Measurements from ENCODE around the gene USP34. TPM values are rescaled to one million over a fixed set of nuclear protein-coding genes. Genes with fewer than 3 reads are reported as not detected.

The USP34 gene
- total RNA-seq, 1 donor from 2014 or later: 108 TPM

GRCh38 chr2:61177727-61178549 lies 292.9 kb downstream of the USP34 start:
- peak; percentile 57 for DNase-seq
- peak; percentile 40 to 49 for ATAC-seq
- intact Hi-C loops (cut with DNase I): no loop called here
- peaks cover 35% of the 10 kb centered on the region for H3K36me3 ChIP-seq
- no peaks in the 10 kb centered on the region for H3K9me3 ChIP-seq
- no peak for TF ChIP-seq CTCF (IDR thresholded peaks at IDR 0.05)
- H3K4me1 ChIP-seq: peaks cover 48% of the 10 kb centered on the region
- H3K27me3 ChIP-seq (ENCODE audit: low read depth): no peaks in the 10 kb centered on the region
- H3K4me3 ChIP-seq: peak overlapping the region; percentile 85
- H3K27ac ChIP-seq: peak overlapping the region; percentile 100

GRCh38 chr2:61176755-61177726 lies 293.8 kb downstream of the USP34 start:
- H3K9me3 ChIP-seq: no peaks in the 10 kb centered on the region
- TF ChIP-seq CTCF (IDR thresholded peaks at IDR 0.05): no peak
- H3K4me1 ChIP-seq: peaks cover 48% of the 10 kb centered on the region
- ATAC-seq: peak; percentile 96 to 97
- intact Hi-C loops (cut with DNase I): no loop called here
- peak overlapping the region; percentile 100 for H3K27ac ChIP-seq
- peak; percentile 96 for DNase-seq
- peak overlapping the region; percentile 85 for H3K4me3 ChIP-seq
- no peaks in the 10 kb centered on the region for H3K27me3 ChIP-seq (ENCODE audit: low read depth)
- peaks cover 26% of the 10 kb centered on the region for H3K36me3 ChIP-seq

- intact Hi-C loops (cut with DNase I): no loop called here
- H3K27ac ChIP-seq: no peak overlapping the region
- peaks cover 28% of the 10 kb centered on the region for H3K4me1 ChIP-seq
- ATAC-seq (no peak), DNase-seq (no peak)
- no peaks in the 10 kb centered on the region for H3K27me3 ChIP-seq (ENCODE audit: low read depth)
- no peaks in the 10 kb centered on the region for H3K9me3 ChIP-seq
- H3K4me3 ChIP-seq: no peak overlapping the region
- H3K36me3 ChIP-seq: peaks cover 6% of the 10 kb centered on the region
- no peak for TF ChIP-seq CTCF (IDR thresholded peaks at IDR 0.05)
Observed at GRCh38 chr2:61175036-61175435, 295.9 kb downstream of the USP34 start.

GRCh38 chr2:61173116-61173515 lies 297.8 kb downstream of the USP34 start:
- H3K27me3 ChIP-seq (ENCODE audit: low read depth): no peaks in the 10 kb centered on the region
- no peak for ATAC-seq
- H3K4me1 ChIP-seq: peaks cover 9% of the 10 kb centered on the region
- H3K36me3 ChIP-seq: no peaks in the 10 kb centered on the region
- no peak overlapping the region for H3K4me3 ChIP-seq
- intact Hi-C loops (cut with DNase I): no loop called here
- H3K9me3 ChIP-seq: no peaks in the 10 kb centered on the region
- TF ChIP-seq CTCF (IDR thresholded peaks at IDR 0.05): no peak
- no peak overlapping the region for H3K27ac ChIP-seq
- DNase-seq: no peak

GRCh38 chr2:61172671-61173070 lies 298.2 kb downstream of the USP34 start:
- H3K9me3 ChIP-seq: no peaks in the 10 kb centered on the region
- no peak overlapping the region for H3K27ac ChIP-seq
- peaks cover 6% of the 10 kb centered on the region for H3K4me1 ChIP-seq
- no peaks in the 10 kb centered on the region for H3K36me3 ChIP-seq
- no peak for ATAC-seq
- H3K27me3 ChIP-seq (ENCODE audit: low read depth): no peaks in the 10 kb centered on the region
- H3K4me3 ChIP-seq: no peak overlapping the region
- DNase-seq: no peak
- intact Hi-C loops (cut with DNase I): no loop called here
- TF ChIP-seq CTCF (IDR thresholded peaks at IDR 0.05): no peak

All from lower lobe of right lung (tissue), 2 donors.